ENCODE results near the gene ITGB6.

The ITGB6 gene

GRCh38 chr2:160054984-160055725 is 144.9 kb downstream of the ITGB6 start:
- no peak for TF ChIP-seq CTCF (IDR thresholded peaks at IDR 0.05; ENCODE audit: low read depth, low read length, missing control alignments)
- in situ Hi-C loops (cut with HindIII; ENCODE audit: low pct_ligation_motif_present, low sequenced_read_pairs), result no loop called here
- H3K36me3 ChIP-seq (replicated peaks), result no peaks in the 10 kb centered on the region
- DNase-seq, result no peak
- H3K27me3 ChIP-seq (replicated peaks), result no peaks in the 10 kb centered on the region
- H3K4me3 ChIP-seq (ENCODE audit: low read depth, low read length), result no peak overlapping the region
- H3K27ac ChIP-seq, result no peak overlapping the region

GRCh38 chr2:160053946-160054345 is 146.1 kb downstream of the ITGB6 start:
- H3K36me3 ChIP-seq (replicated peaks), result no peaks in the 10 kb centered on the region
- TF ChIP-seq CTCF (IDR thresholded peaks at IDR 0.05; ENCODE audit: low read depth, low read length, missing control alignments), result no peak
- in situ Hi-C loops (cut with HindIII; ENCODE audit: low pct_ligation_motif_present, low sequenced_read_pairs), result no loop called here
- H3K27ac ChIP-seq, result no peak overlapping the region
- no peak overlapping the region for H3K4me3 ChIP-seq (ENCODE audit: low read depth, low read length)
- H3K27me3 ChIP-seq (replicated peaks), result no peaks in the 10 kb centered on the region
- DNase-seq, result no peak

GRCh38 chr2:160052531-160052930 is 147.5 kb downstream of the ITGB6 start:
- no peak for DNase-seq
- H3K27ac ChIP-seq, result no peak overlapping the region
- in situ Hi-C loops (cut with HindIII; ENCODE audit: low pct_ligation_motif_present, low sequenced_read_pairs), result no loop called here
- H3K4me3 ChIP-seq (ENCODE audit: low read depth, low read length), result no peak overlapping the region
- H3K36me3 ChIP-seq (replicated peaks), result no peaks in the 10 kb centered on the region
- no peak for TF ChIP-seq CTCF (IDR thresholded peaks at IDR 0.05; ENCODE audit: low read depth, low read length, missing control alignments)
- H3K27me3 ChIP-seq (replicated peaks), result no peaks in the 10 kb centered on the region

- H3K27ac ChIP-seq, result no peak overlapping the region
- H3K27me3 ChIP-seq (replicated peaks), result no peaks in the 10 kb centered on the region
- in situ Hi-C loops (cut with HindIII; ENCODE audit: low pct_ligation_motif_present, low sequenced_read_pairs), result no loop called here
- H3K36me3 ChIP-seq (replicated peaks), result no peaks in the 10 kb centered on the region
- peak; percentile 20 for DNase-seq
- TF ChIP-seq CTCF (IDR thresholded peaks at IDR 0.05; ENCODE audit: low read depth, low read length, missing control alignments), result no peak
- no peak overlapping the region for H3K4me3 ChIP-seq (ENCODE audit: low read depth, low read length)
Measured at GRCh38 chr2:160051371-160051800, 148.7 kb downstream of the ITGB6 start.

- in situ Hi-C loops (cut with HindIII; ENCODE audit: low pct_ligation_motif_present, low sequenced_read_pairs), result no loop called here
- no peak overlapping the region for H3K27ac ChIP-seq
- no peak overlapping the region for H3K4me3 ChIP-seq (ENCODE audit: low read depth, low read length)
- H3K27me3 ChIP-seq (replicated peaks), result no peaks in the 10 kb centered on the region
- no peak for TF ChIP-seq CTCF (IDR thresholded peaks at IDR 0.05; ENCODE audit: low read depth, low read length, missing control alignments)
- no peak for DNase-seq
- no peaks in the 10 kb centered on the region for H3K36me3 ChIP-seq (replicated peaks)
Measured at GRCh38 chr2:160050147-160050546, 149.9 kb downstream of the ITGB6 start.
